GM12878 (cell line): ENCODE results near the gene SCD5. TPM values are rescaled to one million over a fixed set of nuclear protein-coding genes. Genes with fewer than 3 reads are reported as not detected.

Source experiments
- ATAC-seq: fragments of 200-7000 bp; cut with Tn5 transposase; 3 replicates; pipeline ENCODE4 v1.9.1; 2020; ENCODE audit warnings: mild to moderate bottlenecking, moderate library complexity
- BruUV-seq: library from RNA; stranded (reverse); fragments of 400-500 nt; replicated peaks from 2 replicates; lab custom pipeline; 2021; lab: Mats Ljungman, UMichigan
- CTCF ChIA-PET: fragments of 300-600 bp; sonication (Branson Sonifier 250); formaldehyde crosslinking; extraction: SDS; loops from one replicate; lab custom pipeline; 2021; ENCODE audit warnings: inconsistent platforms; lab: Yijun Ruan, JAX
- POLR2A ChIA-PET: fragments of 350-600 bp; formaldehyde crosslinking; extraction: SDS; loops from one replicate; lab custom pipeline; 2021; ENCODE audit warnings: inconsistent platforms; lab: Charles Lee
- RAD21 ChIA-PET: fragments of 300-600 bp; sonication (Branson Sonifier 250); formaldehyde crosslinking; loops from one replicate; lab custom pipeline; 2023; ENCODE audit warnings: antibody characterized with exemption; ENCODE audit not compliant: unreplicated experiment; lab: Charles Lee
- SMC1A ChIA-PET: fragments of 300-600 bp; sonication (Branson Sonifier 250); formaldehyde crosslinking; loops from one replicate; lab custom pipeline; 2023; ENCODE audit not compliant: unreplicated experiment, uncharacterized antibody; lab: Charles Lee
- DNase-seq: peaks from one replicate; pipeline ENCODE4 v3.0.0-alpha.2; 2011; ENCODE audit warnings: low read depth, low spot score
- FAIRE-seq: peaks from 3 replicates; lab custom pipeline; 2011; peaks lifted over from hg19 to GRCh38; lab: Jason Lieb, UNC
- H2AFZ ChIP-seq: 2 replicates; pipeline ENCODE4 v1.6.0; 2011; ENCODE audit warnings: low read depth, low read length, control low read depth; ENCODE audit not compliant: control insufficient read depth
- H3K27ac ChIP-seq: 2 replicates; pipeline ENCODE4 v1.5.1; 2011; ENCODE audit warnings: control low read depth; ENCODE audit not compliant: control insufficient read depth, insufficient read depth
- H3K27me3 ChIP-seq, 2 experiments: replicated peaks in 1 of 2; 2 replicates each; pipeline versions ENCODE4 v1.6.0 to v1.6.1; 2011; ENCODE audit warnings: low read length in 1 of 2; ENCODE audit not compliant: control insufficient read depth in 2 of 2, insufficient read depth in 2 of 2
- H3K36me3 ChIP-seq, 2 experiments: 2 replicates each; pipeline ENCODE4 v1.5.1; 2011; ENCODE audit warnings: low read length in 1 of 2; ENCODE audit not compliant: control insufficient read depth in 2 of 2, insufficient read depth in 2 of 2
- H3K4me1 ChIP-seq: 2 replicates; pipeline ENCODE4 v1.6.1; 2011; ENCODE audit warnings: mild to moderate bottlenecking, low read length, moderate library complexity, mixed read lengths; ENCODE audit not compliant: control insufficient read depth, insufficient read depth
- H3K4me2 ChIP-seq: 2 replicates; pipeline ENCODE4 v1.6.0; 2011; ENCODE audit warnings: control low read depth; ENCODE audit not compliant: control insufficient read depth, insufficient read depth
- H3K4me3 ChIP-seq: fragments of 200-600 bp; sonication (generic); 2 replicates; pipeline ENCODE4 v1.5.1; 2016
- H3K79me2 ChIP-seq: 2 replicates; pipeline ENCODE4 v1.6.0; 2011; ENCODE audit warnings: low read length; ENCODE audit not compliant: control insufficient read depth, insufficient read depth
- H3K9ac ChIP-seq: 2 replicates; pipeline ENCODE4 v1.8.0; 2011; ENCODE audit warnings: low read length, control low read depth, mixed read lengths; ENCODE audit not compliant: control insufficient read depth, insufficient read depth
- H3K9me3 ChIP-seq: replicated peaks from 3 replicates; pipeline ENCODE4 v1.5.1; 2011; ENCODE audit warnings: mild to moderate bottlenecking, low read length; ENCODE audit not compliant: control insufficient read depth, insufficient read depth
- H4K20me1 ChIP-seq: 2 replicates; pipeline ENCODE4 v1.6.0; 2011; ENCODE audit not compliant: control insufficient read depth, insufficient read depth
- BMI1 ChIP-seq: fragments of 450-650 bp; IDR thresholded peaks from 2 replicates; pipeline ENCODE4 v1.6.1; 2016; ENCODE audit warnings: mild to moderate bottlenecking, moderate library complexity, borderline replicate concordance
- E2F4 ChIP-seq: IDR thresholded peaks from 2 replicates; pipeline ENCODE4 v1.6.1; 2012; ENCODE audit warnings: low read depth, low read length, improper control_type of control experiment
- EGR1 ChIP-seq, 2 experiments: IDR thresholded peaks; 1 replicate in 1 of 2; 2 replicates in 1 of 2; pipeline ENCODE4 v1.6.1; 2011 to 2012; ENCODE audit warnings: low read depth in 2 of 2, low read length in 2 of 2, borderline replicate concordance in 1 of 2, mild to moderate bottlenecking in 1 of 2, moderate library complexity in 1 of 2
- FOS ChIP-seq: IDR thresholded peaks from 3 replicates; pipeline ENCODE4 v1.6.1; 2011; ENCODE audit warnings: borderline replicate concordance; ENCODE audit not compliant: insufficient read length; ENCODE audit errors: extremely low read depth
- FOXK2 ChIP-seq: fragments of 450-650 bp; IDR thresholded peaks from 2 replicates; pipeline ENCODE4 v1.6.1; 2017; ENCODE audit warnings: mild to moderate bottlenecking, moderate library complexity
- HDGF ChIP-seq: fragments of 450-650 bp; IDR thresholded peaks from 2 replicates; pipeline ENCODE4 v1.6.1; 2016; ENCODE audit warnings: antibody characterized with exemption
- RB1 ChIP-seq: fragments of 450-650 bp; formaldehyde crosslinking; IDR thresholded peaks from 2 replicates; pipeline ENCODE4 v1.6.1; 2017; ENCODE audit warnings: mild to moderate bottlenecking, borderline replicate concordance
- RUNX3 ChIP-seq: IDR thresholded peaks from 2 replicates; pipeline ENCODE4 v1.6.1; 2012; ENCODE audit warnings: low read length, inconsistent platforms
- WGBS: methylation state at CpG from one replicate; pipeline ENCODE4 v1.1.6; 2016; ENCODE audit warnings: low lambda C conversion rate; ENCODE audit not compliant: insufficient replicate concordance, insufficient coverage; ENCODE audit errors: missing lambda C conversion rate; 5-methylcytosine and 5-hydroxymethylcytosine counted together
- in situ Hi-C: fragments of 300-500 bp; cut with MboI; formaldehyde crosslinking; loops from 9 replicates; pipeline ENCODE4 v1.14.3; 2018; ENCODE audit warnings: mixed read lengths
- intact Hi-C: fragments of 100-400 bp; cut with micrococcal nuclease; formaldehyde crosslinking; loops from one replicate; pipeline ENCODE4 v1.14.2; 2022; ENCODE audit not compliant: unreplicated experiment
- polyA plus RNA-seq, 11 experiments: library from polyadenylated mRNA; depleted of rRNA in 4 of 11; unstranded in 6 of 11; stranded (reverse) in 5 of 11; fragments of >200 nt; fragmentation: Nextera tagmentation in 4 of 11; fragmentation: Illumina TruSeq in 1 of 11; extraction: Ambion mirVana in 4 of 11; extraction: Trizol in 1 of 11; gene quantifications; 1 replicate in 1 of 11; 2 replicates in 10 of 11; pipeline versions ENCODE4 v1.2.1 to v1.2.3, GENCODE V29; 2011 to 2016; ENCODE audit warnings: inconsistent platforms in 2 of 11, missing spikeins in 2 of 11, low read depth in 1 of 11
- total RNA-seq, 4 experiments: library from RNA; depleted of rRNA in 3 of 4; stranded (reverse); fragments of >200 nt in 3 of 4; fragmentation: Illumina TruSeq in 1 of 4; extraction: Trizol in 1 of 4; gene quantifications; 2 replicates each; pipeline versions ENCODE4 v1.2.1 to v1.2.3, GENCODE V29; 2013 to 2021
- TF ChIP-seq, protein P1 (sequence below): fragments of 150-350 bp; IDR thresholded peaks from 2 replicates; pipeline ENCODE4 v1.6.1; 2014; ENCODE audit warnings: mild to moderate bottlenecking, low read depth, low read length
- TF ChIP-seq, protein P2 (sequence below): IDR thresholded peaks from 2 replicates; pipeline ENCODE4 v1.6.1; 2012; ENCODE audit warnings: low read depth, low read length, improper control_type of control experiment

The SCD5 gene
- total and polyA plus RNA-seq, 10 of the 15 experiments (the other 5 are each of a cell fraction or from before 2014, with no cell fraction given): 2.4 to 15.0 (median 4.2) TPM

DNA sequence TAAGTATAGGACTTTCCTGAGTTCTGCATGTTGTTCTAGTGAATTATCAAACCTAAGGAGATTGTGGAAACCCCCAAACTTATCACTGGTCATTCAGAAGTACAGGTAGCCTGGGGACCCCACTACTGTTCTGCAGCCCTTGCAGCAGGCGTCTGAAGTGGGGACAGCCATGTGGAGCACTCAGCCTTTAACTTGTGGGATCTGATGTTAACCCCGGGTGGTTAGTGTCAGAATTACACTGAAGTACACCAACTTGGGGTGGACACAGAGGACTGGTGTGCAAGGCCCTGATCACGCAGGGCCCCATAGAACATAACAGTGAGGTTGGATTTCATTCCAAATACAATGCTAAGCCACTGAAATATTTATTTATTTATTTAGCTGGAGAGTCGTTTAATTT, 103.7 kb downstream of the SCD5 start:
- no peaks in the 10 kb centered on the region for H3K27me3 ChIP-seq
- no peak for TF ChIP-seq RUNX3
- TF ChIP-seq HDGF: no peak
- TF ChIP-seq, protein P1, sequence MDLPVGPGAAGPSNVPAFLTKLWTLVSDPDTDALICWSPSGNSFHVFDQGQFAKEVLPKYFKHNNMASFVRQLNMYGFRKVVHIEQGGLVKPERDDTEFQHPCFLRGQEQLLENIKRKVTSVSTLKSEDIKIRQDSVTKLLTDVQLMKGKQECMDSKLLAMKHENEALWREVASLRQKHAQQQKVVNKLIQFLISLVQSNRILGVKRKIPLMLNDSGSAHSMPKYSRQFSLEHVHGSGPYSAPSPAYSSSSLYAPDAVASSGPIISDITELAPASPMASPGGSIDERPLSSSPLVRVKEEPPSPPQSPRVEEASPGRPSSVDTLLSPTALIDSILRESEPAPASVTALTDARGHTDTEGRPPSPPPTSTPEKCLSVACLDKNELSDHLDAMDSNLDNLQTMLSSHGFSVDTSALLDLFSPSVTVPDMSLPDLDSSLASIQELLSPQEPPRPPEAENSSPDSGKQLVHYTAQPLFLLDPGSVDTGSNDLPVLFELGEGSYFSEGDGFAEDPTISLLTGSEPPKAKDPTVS: no peak
- no peak for TF ChIP-seq FOXK2
- TF ChIP-seq, protein P2, sequence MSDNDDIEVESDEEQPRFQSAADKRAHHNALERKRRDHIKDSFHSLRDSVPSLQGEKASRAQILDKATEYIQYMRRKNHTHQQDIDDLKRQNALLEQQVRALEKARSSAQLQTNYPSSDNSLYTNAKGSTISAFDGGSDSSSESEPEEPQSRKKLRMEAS: no peak
- no peak for TF ChIP-seq E2F4
- TF ChIP-seq BMI1: no peak
- no peak for TF ChIP-seq EGR1 (IDR thresholded peaks at IDR 0.05; ENCODE audit: borderline replicate concordance in 1 of 2, low read depth in 2 of 2, low read length in 2 of 2)
- no peak for TF ChIP-seq FOS
- no peak for TF ChIP-seq RB1
- TF ChIP-seq, all 136 proteins: peak for 0
- WGBS: 13% methylated on average over 4 of the region's 4 CpGs
- no peak overlapping the region for H3K4me3 ChIP-seq
- in situ Hi-C loops (no loop called here), intact Hi-C loops (no loop called here)
- no peak overlapping the region for H3K9ac ChIP-seq
- no peak overlapping the region for H3K27ac ChIP-seq
- no peak overlapping the region for H3K4me2 ChIP-seq
- ChIA-PET POLR2A (interaction anchor here (0.6 kb wide), 1 partner anchor 713 kb away, joined by 3 read pairs; no protein-coding TSS in a partner anchor), RAD21 (no interaction called here), CTCF (interaction anchor here (0.6 kb wide), 1 partner anchor 379 kb away, joined by 4 read pairs; no protein-coding TSS in a partner anchor), SMC1A (interaction anchor here (1.5 kb wide), 1 partner anchor 10 kb away, joined by 3 read pairs; no protein-coding TSS in a partner anchor)
- no peak; the same call in 2 of the 3 replicates for ATAC-seq
- no peaks in the 10 kb centered on the region for H4K20me1 ChIP-seq
- no peak for FAIRE-seq
- H3K4me1 ChIP-seq: no peaks in the 10 kb centered on the region
- H3K9me3 ChIP-seq: no peaks in the 10 kb centered on the region
- no peak for DNase-seq
- BruUV-seq: no TSS peak
- H3K79me2 ChIP-seq: no peaks in the 10 kb centered on the region
- H3K36me3 ChIP-seq: no peaks in the 10 kb centered on the region; a peak in 1 of 4 replicates
- H2AFZ ChIP-seq: no peak overlapping the region
